ENCODE data around the gene SORCS2.

DNA sequence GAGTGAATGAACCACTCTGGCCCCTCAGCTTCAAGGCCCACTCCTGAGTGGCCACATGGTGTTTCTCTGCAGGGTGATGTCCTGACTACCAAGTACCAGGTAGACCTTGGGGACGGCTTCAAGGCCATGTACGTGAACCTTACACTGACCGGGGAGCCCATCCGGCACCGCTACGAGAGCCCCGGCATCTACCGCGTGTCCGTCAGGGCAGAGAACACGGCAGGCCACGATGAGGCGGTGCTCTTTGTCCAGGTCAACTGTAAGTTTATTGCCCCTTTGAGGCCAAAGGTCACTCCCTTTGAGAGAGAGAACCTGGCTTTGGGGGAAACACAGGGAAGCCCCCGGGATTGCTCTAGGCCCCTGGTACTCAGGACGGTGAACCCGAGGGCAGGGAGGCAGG lies 531.3 kb downstream of the SORCS2 start:
- TF ChIP-seq CTCF (IDR thresholded peaks at IDR 0.05; ENCODE audit: low read depth, low read length, poor library complexity, severe bottlenecking) (no peak), EZH2phosphoT487 (IDR thresholded peaks at IDR 0.05; ENCODE audit: borderline replicate concordance, low read length) (no peak)

Data from DOHH2 (cell line).